HG03159 (cell line): ENCODE measurements around the gene GPN1.
"Not testable (repeated sequence)": the region's sequence is repeated elsewhere in the genome, so short reads cannot be mapped to it uniquely, and the experiment has no call there.

Experiments
- ATAC-seq: cut with Tn5 transposase; IDR thresholded peaks from one replicate; pipeline ENCODE4 v1.9.1; 2021; ENCODE audit warnings: mild to moderate bottlenecking, moderate library complexity; ENCODE audit not compliant: unreplicated experiment

The GPN1 gene

DNA sequence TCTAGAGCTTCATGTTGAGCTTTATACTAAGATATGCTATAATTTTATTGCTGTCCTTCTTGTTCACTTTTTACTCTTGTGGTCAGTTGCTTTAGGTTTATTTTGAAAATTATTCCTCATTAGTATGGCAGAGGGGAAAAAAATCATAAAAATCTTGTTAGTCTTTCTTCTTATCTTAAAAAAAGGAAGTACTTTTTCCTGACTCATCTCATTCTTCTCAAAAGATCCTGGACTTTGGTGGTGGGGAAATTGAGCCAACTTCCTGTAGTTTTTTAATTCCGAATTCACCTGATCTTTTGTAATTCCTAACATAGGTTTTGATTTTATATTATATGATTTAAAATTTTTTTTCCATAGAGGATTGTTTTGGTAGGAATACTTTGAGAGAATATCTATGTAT is 38.6 kb downstream of the GPN1 start:
- no peak for ATAC-seq

DNA sequence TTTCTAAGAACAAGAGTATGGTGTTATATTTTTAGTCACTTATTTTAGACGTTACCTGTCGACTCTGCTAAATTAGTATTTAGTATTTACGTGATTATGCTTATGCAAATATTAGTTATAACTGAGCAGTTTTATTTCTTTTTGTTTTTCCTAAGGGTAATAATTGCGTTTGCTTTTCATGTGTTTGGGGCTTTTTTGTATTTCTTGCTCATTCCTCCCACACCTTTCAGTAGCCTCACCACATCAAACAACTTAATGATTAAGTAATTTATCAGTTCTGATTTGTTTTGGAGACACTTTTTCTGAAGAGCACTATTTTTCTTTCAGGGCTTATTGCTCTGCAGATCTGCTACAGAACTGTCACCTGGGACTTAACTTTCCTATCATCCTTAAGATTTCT is 42.4 kb downstream of the GPN1 start:
- no peak for ATAC-seq

- no peak for ATAC-seq
Measured at GRCh38 chr2:27672723-27673486, 44.1 kb downstream of the GPN1 start.

GRCh38 chr2:27680571-27680970 is 51.7 kb downstream of the GPN1 start:
- no peak for ATAC-seq

DNA sequence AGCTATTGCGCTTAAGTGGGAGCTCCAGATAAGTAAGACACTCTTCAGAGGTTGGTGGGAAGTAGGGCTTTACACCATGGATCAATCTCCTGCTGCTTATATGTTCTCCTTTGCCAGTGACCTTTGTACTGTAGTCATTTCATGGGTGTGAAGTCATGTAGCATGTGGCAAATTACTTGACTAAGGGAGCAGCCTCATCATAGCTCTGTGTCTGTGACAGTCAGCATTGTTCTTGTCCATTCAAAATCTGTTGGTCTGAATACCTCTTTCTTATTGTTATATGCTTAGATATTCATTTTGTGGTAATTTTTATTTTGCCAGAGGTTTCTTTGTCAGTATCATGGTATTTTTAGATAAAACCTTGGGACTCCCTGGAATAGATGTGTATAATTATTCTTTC is 53.0 kb downstream of the GPN1 start:
- no peak for ATAC-seq

DNA sequence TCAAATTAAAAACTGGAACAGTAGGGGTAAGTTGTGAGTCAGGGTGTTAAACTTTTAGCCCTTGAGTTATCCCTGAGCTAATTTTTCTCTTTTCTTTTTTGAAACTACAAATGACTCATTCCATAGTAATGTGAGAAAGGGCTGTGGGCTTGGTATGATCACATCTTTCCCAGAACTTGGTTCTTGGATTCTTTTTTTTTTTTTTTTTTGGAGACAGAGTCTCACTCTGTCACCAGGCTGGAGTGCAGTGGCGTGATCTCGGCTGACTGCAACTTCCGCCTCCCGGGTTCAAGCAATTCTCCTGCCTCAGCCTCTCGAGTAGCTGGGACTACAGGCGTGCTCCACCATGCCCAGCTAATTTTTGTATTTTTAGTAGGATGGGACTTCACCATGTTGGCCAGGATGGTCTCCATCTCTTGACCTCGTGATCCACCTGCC is 53.5 kb downstream of the GPN1 start:
- not testable (repeated sequence) for ATAC-seq

GRCh38 chr2:27683390-27684071 is 54.7 kb downstream of the GPN1 start:
- ATAC-seq = peak; percentile 90

- ATAC-seq = not testable (repeated sequence)
Measured at GRCh38 chr2:27685006-27685405, 56.2 kb downstream of the GPN1 start.

GRCh38 chr2:27685577-27685976 is 56.7 kb downstream of the GPN1 start:
- no peak for ATAC-seq

DNA sequence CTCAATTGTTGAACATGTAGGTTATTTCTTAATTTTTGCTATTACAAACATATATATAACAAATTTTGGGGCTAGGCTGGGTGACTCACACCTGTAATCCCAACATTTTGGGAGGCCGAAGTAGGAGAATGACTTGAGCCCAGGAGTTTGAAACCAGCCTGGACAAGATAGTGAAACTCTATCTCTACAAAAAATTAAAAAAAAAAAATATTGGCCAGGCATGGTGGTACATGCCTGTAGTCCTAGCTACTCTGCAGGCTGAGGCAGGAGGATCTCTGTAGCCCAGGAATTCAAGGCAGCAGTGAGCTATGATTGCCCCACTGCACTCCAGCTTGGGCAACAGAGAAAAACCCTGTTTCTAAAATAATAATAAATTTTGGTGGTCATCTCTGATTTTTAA is 58.4 kb downstream of the GPN1 start:
- ATAC-seq = no peak

- no peak for ATAC-seq
Measured at GRCh38 chr2:27689424-27689823, 60.6 kb downstream of the GPN1 start.

GRCh38 chr2:27690052-27690451 is 61.2 kb downstream of the GPN1 start:
- no peak for ATAC-seq

GRCh38 chr2:27697660-27698059 is 68.8 kb downstream of the GPN1 start:
- ATAC-seq = no peak
